H54 (cell line): ENCODE data around the gene CRY1.
A peak's percentile ranks its signal among the peaks of the same experiment; 100 is the strongest.
"Not testable (repeated sequence)": the region's sequence is repeated elsewhere in the genome, so short reads cannot be mapped to it uniquely, and the experiment has no call there.

Experiments
- DNase-seq: peaks from one replicate; pipeline ENCODE4 v3.0.0; 2011; ENCODE audit warnings: low spot score, mixed read lengths; ENCODE audit not compliant: insufficient read length
- FAIRE-seq: peaks from 3 replicates; lab custom pipeline; 2011; peaks lifted over from hg19 to GRCh38; lab: Jason Lieb, UNC
- POLR2A ChIP-seq: IDR thresholded peaks from 2 replicates; pipeline ENCODE4 v1.6.1; 2011; ENCODE audit warnings: low read depth, mild to moderate bottlenecking, low read length

CRY1 gene

GRCh38 chr12:107064687-107065086 is 28.7 kb downstream of the CRY1 start:
- no peak for FAIRE-seq
- no peak for DNase-seq
- TF ChIP-seq POLR2A = no peak

GRCh38 chr12:107064243-107064642 is 29.1 kb downstream of the CRY1 start:
- DNase-seq = no peak
- no peak for TF ChIP-seq POLR2A
- FAIRE-seq = no peak

GRCh38 chr12:107058190-107058589 is 35.2 kb downstream of the CRY1 start:
- FAIRE-seq (no peak), DNase-seq (no peak)
- no peak for TF ChIP-seq POLR2A

- no peak for TF ChIP-seq POLR2A
- FAIRE-seq (peak; percentile 78), DNase-seq (no peak)
Observed at GRCh38 chr12:107057071-107057834, 36.1 kb downstream of the CRY1 start.

GRCh38 chr12:107053709-107054108 is 39.6 kb downstream of the CRY1 start:
- DNase-seq = no peak
- no peak for FAIRE-seq
- TF ChIP-seq POLR2A = no peak

GRCh38 chr12:107045186-107045585 is 48.2 kb downstream of the CRY1 start:
- TF ChIP-seq POLR2A = no peak
- DNase-seq (no peak), FAIRE-seq (no peak)

- FAIRE-seq (no peak), DNase-seq (no peak)
- no peak for TF ChIP-seq POLR2A
Observed at GRCh38 chr12:107042801-107043200, 50.5 kb downstream of the CRY1 start.

- FAIRE-seq = no peak
- no peak for TF ChIP-seq POLR2A
- no peak for DNase-seq
Observed at GRCh38 chr12:107035733-107036132, 57.6 kb downstream of the CRY1 start.

GRCh38 chr12:107033758-107034739 is 59.3 kb downstream of the CRY1 start:
- FAIRE-seq = peak; percentile 69
- DNase-seq = no peak
- TF ChIP-seq POLR2A = no peak

- no peak for FAIRE-seq
- no peak for TF ChIP-seq POLR2A
- DNase-seq = no peak
Observed at GRCh38 chr12:107032266-107032665, 61.1 kb downstream of the CRY1 start.

GRCh38 chr12:107031061-107031460 is 62.3 kb downstream of the CRY1 start:
- no peak for DNase-seq
- no peak for FAIRE-seq
- no peak for TF ChIP-seq POLR2A

GRCh38 chr12:107029081-107029480 is 64.3 kb downstream of the CRY1 start:
- TF ChIP-seq POLR2A = no peak
- DNase-seq = no peak
- FAIRE-seq = no peak

- no peak for TF ChIP-seq POLR2A
- FAIRE-seq = peak; percentile 98
Observed at GRCh38 chr12:107027636-107028053, 65.7 kb downstream of the CRY1 start.

GRCh38 chr12:107026806-107027635 is 66.3 kb downstream of the CRY1 start:
- FAIRE-seq (peak; percentile 67), DNase-seq (no peak)
- TF ChIP-seq POLR2A = no peak

More at GRCh38 chr12:107027636-107028053, 65.7 kb downstream of the CRY1 start:
- peak; percentile 18 for DNase-seq

GRCh38 chr12:107026356-107026755 is 67.0 kb downstream of the CRY1 start:
- not testable (repeated sequence) for FAIRE-seq

More at GRCh38 chr12:107026356-107026755, 67.0 kb downstream of the CRY1 start:
- DNase-seq = not testable (repeated sequence)
